ENCODE data around the gene CHAT.
A peak's percentile ranks its signal among the peaks of the same experiment; 100 is the strongest.

Gene CHAT

DNA sequence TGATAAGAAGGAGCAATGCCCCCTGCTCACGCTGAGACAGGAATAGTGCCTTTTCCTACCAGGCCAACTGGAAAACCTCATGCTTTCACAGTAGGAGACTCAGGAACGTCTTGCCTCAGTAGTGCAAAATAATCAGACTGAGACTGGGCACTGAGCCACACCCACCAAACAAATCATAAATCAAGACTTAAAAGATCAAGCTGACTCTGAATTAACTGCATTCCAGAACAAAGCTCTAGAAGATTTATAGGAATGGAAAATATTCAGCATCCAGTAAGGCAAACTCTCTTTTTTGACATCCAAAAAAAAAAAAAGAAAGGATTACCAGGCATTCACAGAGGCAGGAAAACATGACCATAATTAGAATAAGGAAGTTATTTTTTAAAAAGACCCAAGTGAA, 34.2 kb upstream of the CHAT start:
- Histone ChIP-seq H3K36me3 (no peaks in the 10 kb centered on the region), H3K4me1 (ENCODE audit: control insufficient read depth in 1 of 2, insufficient read depth in 1 of 2, low read depth in 1 of 2, low read length in 1 of 2) (no peaks in the 10 kb centered on the region), H3K27me3 (peaks cover 26% of the 10 kb centered on the region), H3K27ac (no peak overlapping the region), H3K4me3 (ENCODE audit: low read depth in 1 of 2, low read length in 1 of 2) (no peak overlapping the region), H3K9me3 (no peaks in the 10 kb centered on the region)
- TF ChIP-seq, protein P1, sequence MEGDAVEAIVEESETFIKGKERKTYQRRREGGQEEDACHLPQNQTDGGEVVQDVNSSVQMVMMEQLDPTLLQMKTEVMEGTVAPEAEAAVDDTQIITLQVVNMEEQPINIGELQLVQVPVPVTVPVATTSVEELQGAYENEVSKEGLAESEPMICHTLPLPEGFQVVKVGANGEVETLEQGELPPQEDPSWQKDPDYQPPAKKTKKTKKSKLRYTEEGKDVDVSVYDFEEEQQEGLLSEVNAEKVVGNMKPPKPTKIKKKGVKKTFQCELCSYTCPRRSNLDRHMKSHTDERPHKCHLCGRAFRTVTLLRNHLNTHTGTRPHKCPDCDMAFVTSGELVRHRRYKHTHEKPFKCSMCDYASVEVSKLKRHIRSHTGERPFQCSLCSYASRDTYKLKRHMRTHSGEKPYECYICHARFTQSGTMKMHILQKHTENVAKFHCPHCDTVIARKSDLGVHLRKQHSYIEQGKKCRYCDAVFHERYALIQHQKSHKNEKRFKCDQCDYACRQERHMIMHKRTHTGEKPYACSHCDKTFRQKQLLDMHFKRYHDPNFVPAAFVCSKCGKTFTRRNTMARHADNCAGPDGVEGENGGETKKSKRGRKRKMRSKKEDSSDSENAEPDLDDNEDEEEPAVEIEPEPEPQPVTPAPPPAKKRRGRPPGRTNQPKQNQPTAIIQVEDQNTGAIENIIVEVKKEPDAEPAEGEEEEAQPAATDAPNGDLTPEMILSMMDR (IDR thresholded peaks at IDR 0.05): no peak

DNA sequence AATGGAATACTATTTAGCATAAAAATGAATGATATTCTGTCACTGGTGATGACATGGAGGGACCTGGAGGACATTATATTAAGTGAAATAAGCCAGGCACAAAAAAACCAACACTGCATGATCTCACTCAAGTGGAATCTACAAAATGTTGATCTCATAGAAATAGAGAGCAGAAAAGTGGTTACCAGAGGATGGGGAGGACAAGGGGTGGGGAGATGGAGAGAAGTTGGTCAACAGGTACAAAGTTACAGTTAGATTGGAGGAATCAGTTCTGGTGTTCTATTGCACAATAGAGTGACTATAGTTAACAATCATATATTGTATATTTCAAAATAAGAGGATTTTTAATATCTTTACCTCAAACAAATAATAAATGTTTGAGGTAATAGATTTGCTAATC, 28.4 kb upstream of the CHAT start:
- Histone ChIP-seq H3K9me3 (no peaks in the 10 kb centered on the region), H3K4me3 (ENCODE audit: low read depth in 1 of 2, low read length in 1 of 2) (no peak overlapping the region), H3K36me3 (no peaks in the 10 kb centered on the region), H3K27ac (no peak overlapping the region), H3K4me1 (ENCODE audit: control insufficient read depth in 1 of 2, insufficient read depth in 1 of 2, low read depth in 1 of 2, low read length in 1 of 2) (no peaks in the 10 kb centered on the region), H3K27me3 (peaks cover 42% of the 10 kb centered on the region)
- TF ChIP-seq, protein P1 (IDR thresholded peaks at IDR 0.05): no peak

DNA sequence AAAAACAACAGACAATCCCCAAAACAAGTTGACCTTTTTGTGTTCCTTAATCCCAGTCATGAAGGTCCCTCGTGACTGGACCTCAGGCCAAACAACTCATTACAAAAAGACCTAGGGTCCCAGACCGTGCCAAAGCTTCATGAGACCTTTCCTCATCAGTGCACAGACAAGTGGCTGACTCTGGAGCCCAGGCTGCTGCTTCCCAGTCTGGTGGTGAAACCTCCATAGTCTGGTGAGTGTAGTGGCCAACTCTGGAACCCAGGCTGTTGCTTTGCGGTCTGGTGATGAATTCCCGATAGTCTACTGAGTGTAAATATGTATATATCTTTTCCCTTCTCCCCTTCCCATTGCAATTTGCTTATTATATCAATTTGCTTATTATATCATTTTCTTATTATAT, 25.9 kb upstream of the CHAT start:
- H3K4me1 ChIP-seq (ENCODE audit: control insufficient read depth in 1 of 2, insufficient read depth in 1 of 2, low read depth in 1 of 2, low read length in 1 of 2): no peaks in the 10 kb centered on the region

DNA sequence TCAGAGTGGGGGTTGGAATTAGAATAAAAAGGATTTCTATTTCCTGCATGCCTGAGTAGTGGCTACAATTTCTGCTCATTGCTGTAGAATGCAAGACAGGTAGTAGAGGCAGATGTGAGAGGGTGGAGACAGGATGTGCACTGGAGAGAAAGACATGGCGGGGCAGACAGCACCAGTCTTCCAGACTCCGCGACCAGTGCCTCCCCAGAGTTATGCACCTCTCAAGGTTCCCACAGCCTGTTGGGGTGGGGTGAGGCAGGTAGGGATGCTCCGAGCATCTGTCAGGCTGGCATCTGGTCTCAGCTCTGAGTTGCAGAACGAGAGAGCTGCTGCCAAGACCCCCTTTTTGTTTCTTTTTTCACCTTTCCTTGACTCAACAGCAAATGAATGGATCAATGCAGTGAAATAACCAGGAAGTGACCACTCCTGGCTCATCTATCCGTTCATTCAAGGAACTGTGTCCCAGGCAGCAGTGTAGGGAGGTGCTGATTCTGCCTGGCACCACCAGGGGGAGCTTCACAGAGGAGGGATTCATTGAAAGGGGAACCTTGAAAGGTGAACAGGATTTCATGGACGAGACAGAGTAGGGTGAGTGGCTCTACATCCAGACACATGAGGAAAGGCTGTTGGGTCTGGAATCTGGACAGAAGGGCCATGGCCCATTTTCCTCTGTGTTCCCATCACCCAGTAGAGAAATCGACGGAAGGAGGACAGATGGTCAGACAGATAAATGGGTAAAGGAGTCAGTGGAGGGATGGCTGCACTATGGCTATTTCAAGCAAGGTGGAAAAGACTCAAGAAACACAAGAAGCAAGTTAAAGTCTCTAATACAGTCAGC, 20.9 kb upstream of the CHAT start:
- no peak overlapping the region for H3K27ac ChIP-seq
- no peaks in the 10 kb centered on the region for H3K36me3 ChIP-seq
- TF ChIP-seq, protein P1 (IDR thresholded peaks at IDR 0.05): peak; percentile 70
- peaks cover 23% of the 10 kb centered on the region for H3K27me3 ChIP-seq
- no peaks in the 10 kb centered on the region for H3K4me1 ChIP-seq (ENCODE audit: control insufficient read depth in 1 of 2, insufficient read depth in 1 of 2, low read depth in 1 of 2, low read length in 1 of 2)
- no peak overlapping the region for H3K4me3 ChIP-seq (ENCODE audit: low read depth in 1 of 2, low read length in 1 of 2)
- H3K9me3 ChIP-seq: no peaks in the 10 kb centered on the region

More for the DNA sequence above, 25.9 kb upstream of the CHAT start:
- Histone ChIP-seq H3K27ac (no peak overlapping the region), H3K36me3 (no peaks in the 10 kb centered on the region), H3K27me3 (peaks cover 20% of the 10 kb centered on the region), H3K9me3 (no peaks in the 10 kb centered on the region), H3K4me3 (ENCODE audit: low read depth in 1 of 2, low read length in 1 of 2) (no peak overlapping the region)
- TF ChIP-seq, protein P1 (IDR thresholded peaks at IDR 0.05): no peak

DNA sequence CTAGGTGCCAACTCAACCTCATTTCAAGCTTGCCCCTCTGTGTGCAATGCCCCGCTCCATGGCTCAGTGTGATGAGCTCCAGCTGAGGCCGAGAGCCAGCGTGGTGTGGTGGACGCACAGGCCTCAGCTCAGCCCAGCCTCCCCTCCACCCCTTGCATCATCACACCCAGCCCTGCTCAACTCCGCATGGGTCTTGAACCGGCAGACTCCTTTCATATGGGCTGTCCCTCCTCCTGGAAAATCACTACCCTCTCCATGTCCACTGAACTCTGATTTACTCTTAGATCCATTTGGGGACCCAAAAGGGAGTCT, 20.3 kb upstream of the CHAT start:
- Histone ChIP-seq H3K27me3 (peaks cover 21% of the 10 kb centered on the region), H3K4me1 (ENCODE audit: control insufficient read depth in 1 of 2, insufficient read depth in 1 of 2, low read depth in 1 of 2, low read length in 1 of 2) (no peaks in the 10 kb centered on the region), H3K27ac (no peak overlapping the region), H3K9me3 (no peaks in the 10 kb centered on the region), H3K4me3 (ENCODE audit: low read depth in 1 of 2, low read length in 1 of 2) (no peak overlapping the region), H3K36me3 (no peaks in the 10 kb centered on the region)
- TF ChIP-seq, protein P1 (IDR thresholded peaks at IDR 0.05): no peak
